HG03060 (cell line): ENCODE measurements around the gene BTF3.
"Not testable (repeated sequence)": the region's sequence is repeated elsewhere in the genome, so short reads cannot be mapped to it uniquely, and the experiment has no call there.

Source experiments
- ATAC-seq: cut with Tn5 transposase; IDR thresholded peaks from one replicate; pipeline ENCODE4 v1.9.1; 2021; ENCODE audit warnings: low read depth, moderate number of reproducible peaks; ENCODE audit not compliant: unreplicated experiment

Gene BTF3

GRCh38 chr5:73498057-73498992 lies at the start of gene BTF3:
TSS of gene BTF3 (plus strand) at chr5:73498442. CDS start at chr5:73498668, 226 bp downstream.
- peak; percentile 86 for ATAC-seq

GRCh38 chr5:73448463-73449136 lies 49.6 kb upstream of the BTF3 start, which contains the start of gene FOXD1:
TSS of gene FOXD1 (minus strand) at chr5:73448777. CDS start at chr5:73448362, 415 bp downstream.
- no peak for ATAC-seq

GRCh38 chr5:73450137-73450536 lies 48.1 kb upstream of the BTF3 start:
- no peak for ATAC-seq

GRCh38 chr5:73450672-73451223 lies 47.5 kb upstream of the BTF3 start:
- no peak for ATAC-seq

- ATAC-seq = no peak
Measured at GRCh38 chr5:73451224-73452130, 46.8 kb upstream of the BTF3 start.

GRCh38 chr5:73452215-73452614 lies 46.0 kb upstream of the BTF3 start:
- no peak for ATAC-seq

- no peak for ATAC-seq
Measured at GRCh38 chr5:73454379-73455036, 43.7 kb upstream of the BTF3 start.

GRCh38 chr5:73456462-73456861 lies 41.8 kb upstream of the BTF3 start:
- not testable (repeated sequence) for ATAC-seq

- ATAC-seq = no peak
Measured at GRCh38 chr5:73459366-73459765, 38.9 kb upstream of the BTF3 start.

- ATAC-seq = no peak
Measured at GRCh38 chr5:73460133-73460532, 38.1 kb upstream of the BTF3 start.

- ATAC-seq = no peak
Measured at GRCh38 chr5:73464016-73464745, 34.1 kb upstream of the BTF3 start.

GRCh38 chr5:73468638-73469037 lies 29.6 kb upstream of the BTF3 start:
- not testable (repeated sequence) for ATAC-seq

- no peak for ATAC-seq
Measured at GRCh38 chr5:73469878-73470277, 28.4 kb upstream of the BTF3 start.

- ATAC-seq = no peak
Measured at GRCh38 chr5:73471654-73472053, 26.6 kb upstream of the BTF3 start.

GRCh38 chr5:73472116-73472515 lies 26.1 kb upstream of the BTF3 start:
- ATAC-seq = no peak

- ATAC-seq = no peak
Measured at GRCh38 chr5:73480500-73480899, 17.7 kb upstream of the BTF3 start.

- no peak for ATAC-seq
Measured at GRCh38 chr5:73482383-73483136, 15.7 kb upstream of the BTF3 start.

GRCh38 chr5:73483676-73484075 lies 14.6 kb upstream of the BTF3 start:
- no peak for ATAC-seq
